GM12801 (cell line): ENCODE data around the gene ZNF48.

Experiments
- TF ChIP-seq, protein P1 (sequence below): IDR thresholded peaks from one replicate; pipeline ENCODE4 v1.5.1; 2011; ENCODE audit warnings: control low read depth; ENCODE audit not compliant: insufficient read length; ENCODE audit errors: extremely low read depth

The ZNF48 gene

DNA sequence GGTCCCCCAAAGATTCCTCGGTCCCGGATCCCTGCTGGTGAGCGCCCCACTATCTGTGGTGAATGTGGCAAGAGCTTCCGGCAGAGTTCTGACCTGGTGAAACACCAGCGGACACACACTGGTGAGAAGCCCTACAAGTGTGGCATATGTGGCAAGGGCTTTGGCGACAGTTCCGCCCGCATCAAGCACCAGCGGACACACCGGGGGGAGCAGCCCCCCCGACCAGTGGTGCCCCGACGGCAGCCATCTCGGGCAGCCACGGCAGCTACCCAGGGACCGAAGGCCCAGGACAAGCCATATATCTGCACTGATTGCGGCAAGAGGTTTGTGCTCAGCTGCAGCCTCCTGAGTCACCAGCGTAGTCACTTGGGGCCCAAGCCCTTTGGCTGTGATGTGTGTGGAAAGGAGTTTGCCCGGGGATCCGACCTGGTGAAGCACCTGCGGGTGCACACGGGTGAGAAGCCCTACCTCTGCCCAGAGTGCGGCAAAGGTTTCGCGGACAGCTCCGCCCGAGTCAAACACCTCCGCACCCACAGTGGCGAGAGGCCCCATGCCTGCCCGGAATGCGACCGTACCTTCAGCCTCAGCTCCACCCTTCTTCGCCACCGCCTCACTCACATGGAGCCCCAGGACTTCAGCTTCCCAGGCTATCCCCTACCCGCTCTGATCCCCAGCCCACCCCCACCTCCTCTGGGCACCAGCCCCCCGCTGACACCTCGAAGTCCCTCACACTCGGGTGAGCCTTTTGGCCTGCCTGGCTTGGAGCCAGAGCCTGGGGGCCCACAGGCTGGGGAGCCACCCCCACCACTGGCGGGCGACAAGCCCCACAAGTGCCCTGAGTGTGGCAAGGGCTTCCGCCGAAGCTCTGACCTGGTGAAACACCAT is 2.8 kb downstream of the ZNF48 start:
- TF ChIP-seq, protein P1, sequence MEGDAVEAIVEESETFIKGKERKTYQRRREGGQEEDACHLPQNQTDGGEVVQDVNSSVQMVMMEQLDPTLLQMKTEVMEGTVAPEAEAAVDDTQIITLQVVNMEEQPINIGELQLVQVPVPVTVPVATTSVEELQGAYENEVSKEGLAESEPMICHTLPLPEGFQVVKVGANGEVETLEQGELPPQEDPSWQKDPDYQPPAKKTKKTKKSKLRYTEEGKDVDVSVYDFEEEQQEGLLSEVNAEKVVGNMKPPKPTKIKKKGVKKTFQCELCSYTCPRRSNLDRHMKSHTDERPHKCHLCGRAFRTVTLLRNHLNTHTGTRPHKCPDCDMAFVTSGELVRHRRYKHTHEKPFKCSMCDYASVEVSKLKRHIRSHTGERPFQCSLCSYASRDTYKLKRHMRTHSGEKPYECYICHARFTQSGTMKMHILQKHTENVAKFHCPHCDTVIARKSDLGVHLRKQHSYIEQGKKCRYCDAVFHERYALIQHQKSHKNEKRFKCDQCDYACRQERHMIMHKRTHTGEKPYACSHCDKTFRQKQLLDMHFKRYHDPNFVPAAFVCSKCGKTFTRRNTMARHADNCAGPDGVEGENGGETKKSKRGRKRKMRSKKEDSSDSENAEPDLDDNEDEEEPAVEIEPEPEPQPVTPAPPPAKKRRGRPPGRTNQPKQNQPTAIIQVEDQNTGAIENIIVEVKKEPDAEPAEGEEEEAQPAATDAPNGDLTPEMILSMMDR: no peak

DNA sequence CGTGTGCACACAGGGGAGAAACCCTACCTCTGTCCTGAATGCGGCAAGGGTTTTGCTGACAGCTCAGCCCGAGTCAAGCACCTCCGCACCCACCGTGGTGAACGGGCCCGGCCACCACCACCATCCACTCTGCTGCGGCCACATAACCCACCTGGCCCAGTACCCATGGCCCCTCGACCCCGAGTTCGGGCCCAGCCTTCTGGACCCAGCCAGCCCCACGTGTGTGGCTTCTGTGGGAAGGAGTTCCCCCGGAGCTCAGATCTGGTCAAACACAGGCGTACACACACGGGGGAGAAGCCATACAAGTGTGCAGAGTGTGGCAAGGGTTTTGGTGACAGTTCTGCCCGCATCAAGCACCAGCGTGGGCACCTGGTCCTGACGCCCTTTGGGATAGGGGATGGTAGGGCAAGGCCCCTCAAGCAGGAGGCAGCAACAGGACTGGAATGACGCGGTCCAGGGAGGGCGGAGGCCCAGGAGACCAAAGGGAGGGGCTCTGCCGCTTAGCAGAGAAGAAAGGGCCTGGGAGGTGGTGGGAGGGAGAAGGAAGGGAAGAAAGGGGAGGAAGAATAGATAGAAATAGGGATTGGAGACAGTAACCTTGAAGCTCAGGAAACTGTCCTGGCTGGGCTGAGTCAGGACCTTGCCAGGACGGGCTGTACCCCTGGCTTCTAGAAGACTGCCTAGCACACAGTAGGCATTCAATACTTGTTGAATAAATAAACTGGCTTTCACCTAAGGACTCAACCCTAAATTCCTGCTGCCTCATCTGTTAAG is 3.6 kb downstream of the ZNF48 start:
- TF ChIP-seq, protein P1: no peak

DNA sequence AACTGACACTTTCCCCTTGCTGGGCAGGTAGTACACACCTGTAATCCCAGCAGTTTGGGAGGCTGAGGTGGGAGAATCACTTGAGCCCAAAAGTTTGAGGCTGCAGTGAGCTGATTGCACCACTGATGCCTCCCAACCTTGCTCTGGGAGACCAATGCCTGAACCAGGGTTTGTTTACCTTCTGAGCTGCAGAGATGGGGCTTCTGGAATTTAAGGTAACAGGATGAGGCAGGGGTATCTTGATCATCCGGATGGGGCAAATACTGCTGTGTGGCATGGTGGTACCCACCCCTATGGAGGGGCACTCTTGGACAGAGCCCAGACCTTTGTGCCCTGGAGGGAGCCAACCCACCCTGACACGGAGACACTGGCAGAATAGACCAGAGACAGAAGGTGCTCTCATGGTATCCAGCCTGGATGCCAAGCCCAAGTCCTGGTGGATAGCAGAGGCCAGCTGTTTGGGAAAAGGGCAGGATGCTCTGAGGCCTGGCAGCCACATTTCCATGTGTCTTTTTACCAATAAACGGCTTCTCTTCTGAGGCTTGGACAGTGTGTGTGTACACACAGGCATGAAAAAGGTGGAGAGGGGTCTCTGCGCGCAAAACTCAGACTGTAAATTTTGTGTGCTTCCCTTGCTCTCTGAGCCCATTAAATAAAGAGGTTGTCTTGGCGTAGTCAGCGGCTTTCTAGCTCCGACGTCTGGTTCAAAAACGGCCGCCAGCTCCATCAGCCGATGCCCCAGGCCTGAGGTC is 4.4 kb downstream of the ZNF48 start:
- TF ChIP-seq, protein P1: no peak

DNA sequence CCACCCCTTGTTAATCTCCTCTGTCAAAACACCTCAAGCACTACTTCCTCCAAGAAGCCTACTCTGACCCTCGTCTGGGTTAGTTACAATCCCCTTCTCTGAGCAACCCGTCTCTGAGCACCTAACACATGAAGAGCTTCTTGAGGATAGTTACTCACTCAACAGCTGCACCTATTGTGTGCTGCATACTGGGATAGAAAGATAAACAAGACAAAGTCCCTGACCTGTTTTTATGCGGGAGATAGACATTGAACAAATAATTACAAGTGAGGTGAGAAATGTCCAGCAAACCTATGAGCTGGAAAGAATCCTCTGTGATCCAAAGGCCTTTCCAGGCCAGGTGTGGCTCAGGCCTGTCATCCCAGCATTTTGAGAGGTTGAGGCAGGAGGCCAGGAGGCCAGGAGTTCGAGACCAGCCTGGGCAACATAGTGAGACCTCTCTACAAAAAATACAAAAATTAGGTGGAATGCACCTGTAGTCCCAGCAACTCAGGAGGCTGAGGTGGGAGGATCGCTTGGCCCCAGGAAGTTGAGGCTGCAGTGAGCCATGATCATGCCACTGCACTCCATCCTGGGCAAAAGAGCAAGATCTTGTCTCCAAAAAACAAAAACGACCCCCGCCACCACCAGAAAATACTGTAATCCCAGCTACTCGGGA is 6.7 kb downstream of the ZNF48 start:
- TF ChIP-seq, protein P1: no peak

DNA sequence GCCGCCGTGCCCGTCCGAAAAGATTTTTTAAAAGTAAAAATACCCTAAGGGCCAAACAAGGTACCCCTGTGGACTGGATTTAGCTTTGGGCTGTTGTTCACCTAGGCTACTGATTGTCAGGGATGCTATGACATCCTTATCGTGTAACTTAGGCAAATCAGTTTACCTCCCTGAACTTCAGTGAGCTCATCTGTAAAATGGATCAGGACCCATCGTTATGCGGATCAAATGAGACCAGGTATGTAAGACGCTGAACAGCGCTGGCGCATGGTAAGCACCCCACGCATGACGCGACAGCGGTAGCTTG is 11.5 kb downstream of the ZNF48 start:
- TF ChIP-seq, protein P1: no peak

DNA sequence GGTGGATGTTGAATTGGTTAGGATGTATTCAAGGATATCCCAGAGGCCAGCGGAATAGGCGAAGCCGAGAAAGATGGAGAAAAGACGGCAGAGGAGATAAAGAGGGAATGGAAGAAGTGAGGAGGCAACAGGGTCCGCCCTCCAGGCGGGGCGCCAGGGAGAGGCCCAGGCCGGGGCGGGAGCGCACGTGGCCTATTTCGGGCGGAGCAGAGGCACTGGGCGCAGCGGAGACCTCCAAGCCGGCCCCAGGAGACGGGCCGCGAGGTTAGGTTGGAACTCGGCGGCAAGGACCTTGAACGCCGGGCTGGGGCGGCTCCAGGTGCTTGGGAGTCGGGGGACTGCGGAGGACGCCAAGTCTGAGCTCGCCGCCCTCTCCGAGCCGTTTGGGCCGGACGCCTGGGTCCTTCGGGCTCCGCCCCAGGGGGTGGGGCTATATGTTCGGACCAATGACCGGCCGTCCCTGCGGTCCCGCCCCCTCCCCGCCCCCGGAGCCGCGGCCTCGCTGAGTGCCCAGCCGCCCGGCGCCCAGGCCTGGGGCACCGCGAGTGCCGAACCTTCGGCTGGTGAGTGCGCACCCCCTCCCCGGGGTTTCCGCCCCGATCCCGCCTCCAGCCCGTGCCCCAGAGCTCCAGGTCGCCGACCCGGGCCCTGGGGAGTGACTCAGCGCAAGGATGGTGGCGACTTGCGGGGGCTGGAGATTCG is 12.0 kb downstream of the ZNF48 start, which contains the start of gene ZNF771:
Gene ZNF771, plus strand, starts transcription at position 505 of the 702 bp plus-strand sequence. CDS start 448 bp downstream, outside the sequence.
- TF ChIP-seq, protein P1: no peak
